HepG2 (cell line): ENCODE data around the gene LRP1-AS. TPM values are rescaled to one million over a fixed set of nuclear protein-coding genes. Genes with fewer than 3 reads are reported as not detected.

Experiments
- ATAC-seq: fragments of 200-7000 bp; cut with Tn5 transposase; 3 replicates; pipeline ENCODE4 v1.9.1; 2020; ENCODE audit warnings: mild to moderate bottlenecking, moderate library complexity
- BruUV-seq: library from RNA; stranded (reverse); fragments of 400-500 nt; replicated peaks from 2 replicates; lab custom pipeline; 2021; lab: Mats Ljungman, UMichigan
- CTCF ChIA-PET: fragments of 300-600 bp; formaldehyde crosslinking; extraction: SDS; loops from one replicate; lab custom pipeline; 2021; ENCODE audit warnings: low total read pairs, inconsistent platforms, low intra/inter-chr PET ratio; lab: Yijun Ruan, JAX
- POLR2A ChIA-PET: fragments of 350-600 bp; sonication (Branson Sonifier 250); formaldehyde crosslinking; loops from one replicate; lab custom pipeline; 2020; ENCODE audit warnings: antibody characterized with exemption, inconsistent platforms; lab: Yijun Ruan, JAX
- DNase-seq: peaks from one replicate; pipeline ENCODE4 v3.0.0-alpha.2; 2015; ENCODE audit warnings: low spot score
- FAIRE-seq: peaks from 3 replicates; lab custom pipeline; 2011; peaks lifted over from hg19 to GRCh38; lab: Jason Lieb, UNC
- H2AFZ ChIP-seq: one replicate; pipeline ENCODE4 v1.6.1; 2011; ENCODE audit warnings: low read length, inconsistent platforms
- H3K27ac ChIP-seq: fragments of 300-600 bp; 3 replicates; pipeline ENCODE4 v1.8.0; 2011; ENCODE audit warnings: mixed run types, mild to moderate bottlenecking, mixed read lengths, low read length, inconsistent platforms; ENCODE audit not compliant: insufficient read depth; ENCODE audit errors: extremely low read length
- H3K27me3 ChIP-seq, 2 experiments: fragments of 200-600 bp in 1 of 2; 2 replicates in 1 of 2; 3 replicates in 1 of 2; pipeline versions ENCODE4 v1.6.0 to v1.8.0; 2011; ENCODE audit warnings: low read length in 2 of 2, mild to moderate bottlenecking in 2 of 2, moderate library complexity in 2 of 2, inconsistent platforms in 1 of 2; ENCODE audit not compliant: insufficient read depth in 2 of 2, control insufficient read depth in 1 of 2
- H3K36me3 ChIP-seq, 2 experiments: fragments of 200-600 bp in 1 of 2; replicated peaks in 1 of 2; 2 replicates in 1 of 2; 3 replicates in 1 of 2; pipeline versions ENCODE4 v1.5.1 to v1.8.0; 2011; ENCODE audit warnings: low read length in 2 of 2, inconsistent platforms in 1 of 2; ENCODE audit not compliant: insufficient read depth in 2 of 2, control insufficient read depth in 1 of 2
- H3K4me1 ChIP-seq: 2 replicates; pipeline ENCODE4 v1.5.1; 2012; ENCODE audit warnings: low read length, inconsistent platforms; ENCODE audit not compliant: insufficient read depth
- H3K4me2 ChIP-seq: 2 replicates; pipeline ENCODE4 v1.6.0; 2011; ENCODE audit warnings: low read depth, low read length, inconsistent platforms
- H3K4me3 ChIP-seq, 3 experiments: fragments of 200-600 bp in 1 of 3; sonication (generic), shearing (Covaris generic) in 1 of 3; replicated peaks in 1 of 3; 2 replicates each; pipeline ENCODE4 v1.5.1; 2011 to 2016; ENCODE audit warnings: low read length in 3 of 3, inconsistent platforms in 2 of 3, low read depth in 2 of 3, mild to moderate bottlenecking in 2 of 3, control low read depth in 1 of 3, mixed read lengths in 1 of 3; ENCODE audit not compliant: insufficient read depth in 1 of 3
- H3K79me2 ChIP-seq: one replicate; pipeline ENCODE4 v1.6.1; 2011; ENCODE audit warnings: low read length, inconsistent platforms; ENCODE audit not compliant: insufficient read depth
- H3K9ac ChIP-seq: 2 replicates; pipeline ENCODE4 v1.6.0; 2011; ENCODE audit warnings: mild to moderate bottlenecking, low read depth, low read length, inconsistent platforms; ENCODE audit not compliant: insufficient read depth
- H3K9me3 ChIP-seq: 2 replicates; pipeline ENCODE4 v1.5.1; 2012; ENCODE audit warnings: mild to moderate bottlenecking, low read length
- H4K20me1 ChIP-seq: 2 replicates; pipeline ENCODE4 v1.6.0; 2011; ENCODE audit warnings: inconsistent platforms, mild to moderate bottlenecking, low read length, moderate library complexity; ENCODE audit not compliant: insufficient read depth
- GLI4 ChIP-seq: sonication (generic); formaldehyde crosslinking; IDR thresholded peaks from 2 replicates; pipeline ENCODE4 v1.5.1; 2020; ENCODE audit warnings: missing genetic modification reagents, mild to moderate bottlenecking, moderate library complexity, borderline replicate concordance
- KAT7 ChIP-seq: IDR thresholded peaks from 2 replicates; pipeline ENCODE4 v1.6.1; 2018; ENCODE audit warnings: borderline replicate concordance, missing compliant biosample characterization
- KLF13 ChIP-seq: sonication (generic); formaldehyde crosslinking; IDR thresholded peaks from 2 replicates; pipeline ENCODE4 v1.4.0; 2020; ENCODE audit warnings: mild to moderate bottlenecking, missing genetic modification reagents
- ZNF775 ChIP-seq: sonication (generic); formaldehyde crosslinking; IDR thresholded peaks from 2 replicates; pipeline ENCODE4 v1.4.0; 2020; ENCODE audit warnings: missing genetic modification reagents, mild to moderate bottlenecking, moderate library complexity, borderline replicate concordance
- WGBS: methylation state at CpG from one replicate; pipeline ENCODE4 v1.1.6; 2017; ENCODE audit warnings: low lambda C conversion rate; 5-methylcytosine and 5-hydroxymethylcytosine counted together
- in situ Hi-C: cut with HindIII; loops from 2 replicates; pipeline ENCODE4 v1.10.0; 2017; ENCODE audit warnings: low pct_unique_long_range_greater_than_20kb; ENCODE audit not compliant: extremely low pct_ligation_motif_present
- intact Hi-C: fragments of 100-400 bp; cut with micrococcal nuclease; formaldehyde crosslinking; loops from one replicate; pipeline ENCODE4 v1.10.0; 2022; ENCODE audit not compliant: unreplicated experiment
- polyA plus RNA-seq, 8 experiments: library from polyadenylated mRNA; depleted of rRNA in 3 of 8; stranded (reverse) in 7 of 8; unstranded in 1 of 8; fragments of >200 nt; fragmentation: Illumina TruSeq in 4 of 8; extraction: Trizol in 4 of 8; gene quantifications; 2 replicates each; pipeline versions ENCODE4 v1.2.1 to v1.2.3, GENCODE V29; 2011 to 2016; ENCODE audit warnings: low read depth in 4 of 8, missing spikeins in 1 of 8, mixed read lengths in 1 of 8; ENCODE audit not compliant: insufficient read depth in 1 of 8
- total RNA-seq, 5 experiments: library from RNA; depleted of rRNA; stranded (reverse); fragments of >200 nt; fragmentation: Illumina TruSeq; extraction: Trizol; gene quantifications; 2 replicates each; pipeline ENCODE4 v1.2.3, GENCODE V29; 2016; ENCODE audit warnings: low read depth in 1 of 5
- TF ChIP-seq, protein P1 (sequence below): sonication (generic); formaldehyde crosslinking; conservative IDR thresholded peaks from 2 replicates; pipeline ENCODE4 v1.4.0; 2020; ENCODE audit warnings: mild to moderate bottlenecking, missing genetic modification reagents, moderate library complexity
- TF ChIP-seq, protein P2 (sequence below): sonication (generic); formaldehyde crosslinking; IDR thresholded peaks from 2 replicates; pipeline ENCODE4 v1.8.0; 2022; ENCODE audit warnings: missing genetic modification reagents, mild to moderate bottlenecking, inconsistent platforms, borderline replicate concordance

LRP1-AS gene
- total and polyA plus RNA-seq, 2 of the 13 experiments (the other 11 are each of a cell fraction or from before 2014, with no cell fraction given): 0.20 TPM; not detected in 1

DNA sequence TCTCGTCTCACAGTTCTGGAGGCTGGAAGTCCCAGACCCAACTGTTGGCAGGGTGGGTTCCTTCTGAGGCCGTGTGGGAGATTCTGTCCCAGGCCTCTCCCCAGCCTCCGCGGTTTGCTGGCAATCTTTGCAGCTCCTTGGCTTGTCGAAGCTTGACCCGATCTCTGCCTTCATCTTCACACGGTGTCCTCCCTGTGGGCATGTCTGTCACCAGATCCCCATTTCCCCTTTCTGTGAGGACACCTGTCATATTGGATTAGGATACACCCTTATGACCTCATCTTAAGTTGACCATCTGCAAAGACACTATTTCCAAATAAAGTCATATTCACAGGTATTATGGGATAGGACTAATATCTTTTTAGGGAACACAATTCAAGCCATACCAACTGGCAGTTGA is 22.6 kb upstream of the LRP1-AS start:
- FAIRE-seq: no peak
- intact Hi-C loops (no loop called here), in situ Hi-C loops (no loop called here)
- Histone ChIP-seq H3K4me1 (0 out of 2 replicates have a peak, but pooled peaks cover 5% of the 10 kb centered on the region), H4K20me1 (no peaks in the 10 kb centered on the region), H3K9me3 (no peaks in the 10 kb centered on the region), H3K36me3 (peaks cover 43 to 89% of the 10 kb centered on the region in 2 experiments)
- POLR2A ChIA-PET: interaction anchor here (1.3 to 7.8 kb wide), 2 partner anchors 21 to 42 kb away, joined by 3 to 103 read pairs; partner anchors contain the start of gene LRP1
- 100% methylated on average over 7 of the region's 7 CpGs for WGBS
- DNase-seq: no peak
- TF ChIP-seq, protein P1, sequence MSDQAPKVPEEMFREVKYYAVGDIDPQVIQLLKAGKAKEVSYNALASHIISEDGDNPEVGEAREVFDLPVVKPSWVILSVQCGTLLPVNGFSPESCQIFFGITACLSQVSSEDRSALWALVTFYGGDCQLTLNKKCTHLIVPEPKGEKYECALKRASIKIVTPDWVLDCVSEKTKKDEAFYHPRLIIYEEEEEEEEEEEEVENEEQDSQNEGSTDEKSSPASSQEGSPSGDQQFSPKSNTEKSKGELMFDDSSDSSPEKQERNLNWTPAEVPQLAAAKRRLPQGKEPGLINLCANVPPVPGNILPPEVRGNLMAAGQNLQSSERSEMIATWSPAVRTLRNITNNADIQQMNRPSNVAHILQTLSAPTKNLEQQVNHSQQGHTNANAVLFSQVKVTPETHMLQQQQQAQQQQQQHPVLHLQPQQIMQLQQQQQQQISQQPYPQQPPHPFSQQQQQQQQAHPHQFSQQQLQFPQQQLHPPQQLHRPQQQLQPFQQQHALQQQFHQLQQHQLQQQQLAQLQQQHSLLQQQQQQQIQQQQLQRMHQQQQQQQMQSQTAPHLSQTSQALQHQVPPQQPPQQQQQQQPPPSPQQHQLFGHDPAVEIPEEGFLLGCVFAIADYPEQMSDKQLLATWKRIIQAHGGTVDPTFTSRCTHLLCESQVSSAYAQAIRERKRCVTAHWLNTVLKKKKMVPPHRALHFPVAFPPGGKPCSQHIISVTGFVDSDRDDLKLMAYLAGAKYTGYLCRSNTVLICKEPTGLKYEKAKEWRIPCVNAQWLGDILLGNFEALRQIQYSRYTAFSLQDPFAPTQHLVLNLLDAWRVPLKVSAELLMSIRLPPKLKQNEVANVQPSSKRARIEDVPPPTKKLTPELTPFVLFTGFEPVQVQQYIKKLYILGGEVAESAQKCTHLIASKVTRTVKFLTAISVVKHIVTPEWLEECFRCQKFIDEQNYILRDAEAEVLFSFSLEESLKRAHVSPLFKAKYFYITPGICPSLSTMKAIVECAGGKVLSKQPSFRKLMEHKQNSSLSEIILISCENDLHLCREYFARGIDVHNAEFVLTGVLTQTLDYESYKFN (CRISPR knock-in tag): no peak
- TF ChIP-seq, protein P2, sequence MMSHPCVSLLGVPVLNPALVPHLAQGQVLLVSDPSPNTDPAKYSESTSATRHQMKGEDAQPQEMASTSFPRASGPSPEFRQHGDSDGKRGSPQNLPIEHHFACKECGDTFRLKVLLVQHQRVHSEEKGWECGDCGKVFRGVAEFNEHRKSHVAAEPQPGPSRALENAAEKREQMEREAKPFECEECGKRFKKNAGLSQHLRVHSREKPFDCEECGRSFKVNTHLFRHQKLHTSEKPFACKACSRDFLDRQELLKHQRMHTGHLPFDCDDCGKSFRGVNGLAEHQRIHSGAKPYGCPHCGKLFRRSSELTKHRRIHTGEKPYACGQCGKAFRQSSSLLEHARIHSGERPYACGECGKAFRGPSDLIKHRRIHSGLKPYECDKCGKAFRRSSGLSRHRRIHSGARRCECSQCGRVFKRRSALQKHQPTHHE (CRISPR knock-in tag): no peak
- TF ChIP-seq KLF13 (no peak), ZNF775 (no peak), GLI4 (CRISPR knock-in tag) (no peak), KAT7 (no peak)
- TF ChIP-seq, all 625 proteins: peak for 0
- ATAC-seq: no peak
- BruUV-seq: no TSS peak
- Histone ChIP-seq H3K4me2 (no peak overlapping the region), H3K27ac (no peak overlapping the region), H2AFZ (no peak overlapping the region), H3K79me2 (no peaks in the 10 kb centered on the region), H3K9ac (no peak overlapping the region), H3K27me3 (no peaks in the 10 kb centered on the region), H3K4me3 (no peak overlapping the region)
- CTCF ChIA-PET: no interaction called here
